Measurements from ENCODE around the gene LRP5.
"Not testable (repeated sequence)": the region's sequence is repeated elsewhere in the genome, so short reads cannot be mapped to it uniquely, and the experiment has no call there.

The LRP5 gene

DNA sequence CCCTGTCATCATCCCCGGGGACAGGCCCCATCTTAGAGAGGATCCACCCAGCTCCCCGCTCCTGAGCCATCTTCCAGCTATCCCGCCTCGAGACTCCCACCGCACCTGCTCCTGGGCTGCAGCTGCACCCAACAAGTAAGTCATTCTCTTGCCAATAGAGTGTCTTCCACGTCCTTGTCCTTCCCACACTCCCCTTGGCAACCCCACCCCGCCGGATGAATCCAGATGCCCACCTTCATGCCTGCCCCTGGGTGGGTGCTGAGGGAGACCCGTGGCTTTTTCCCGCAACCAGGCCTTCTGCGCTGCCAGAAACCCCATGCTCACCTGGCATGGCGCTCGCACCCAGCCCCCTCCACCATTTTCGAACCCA, 29.5 kb upstream of the LRP5 start:
- DNase-seq: no peak

DNA sequence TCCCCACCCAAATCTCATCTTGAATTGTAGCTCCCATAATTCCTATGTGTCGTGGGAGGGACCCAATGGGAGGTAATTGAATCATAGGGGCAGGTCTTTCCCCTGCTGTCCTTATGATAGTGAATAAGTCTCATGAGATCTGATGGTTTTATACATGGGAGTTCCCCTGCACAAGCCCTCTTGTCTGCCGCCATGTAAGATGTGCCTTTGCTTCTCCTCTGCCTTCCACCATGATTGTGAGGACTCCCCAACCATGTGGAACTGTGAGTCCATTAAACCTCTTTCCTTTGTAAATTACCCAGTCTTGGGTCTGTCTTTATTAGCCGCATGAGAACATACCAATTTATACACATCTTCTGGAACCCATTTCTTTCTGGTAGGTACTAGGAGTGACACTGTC, 27.8 kb upstream of the LRP5 start:
- not testable (repeated sequence) for DNase-seq

DNA sequence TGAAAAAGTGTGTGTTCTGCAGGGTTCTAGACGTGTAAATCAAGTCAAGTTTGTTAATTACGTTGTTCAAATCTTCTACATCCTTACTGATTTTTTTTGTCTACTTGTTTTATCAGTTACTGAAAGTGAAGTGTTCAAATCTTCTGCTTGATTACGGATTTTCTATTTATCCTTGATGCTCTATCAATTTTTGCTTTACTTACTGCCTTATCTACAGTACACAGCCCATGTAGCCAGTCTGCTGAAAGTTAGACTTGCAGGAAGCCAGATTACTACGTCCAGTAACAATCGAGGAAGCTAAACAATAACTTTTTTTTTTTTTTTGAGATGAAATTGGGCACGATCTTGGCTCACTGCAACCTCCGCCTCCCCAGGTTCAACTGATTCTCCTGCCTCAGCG, 25.0 kb upstream of the LRP5 start:
- DNase-seq: peak; percentile 67

DNA sequence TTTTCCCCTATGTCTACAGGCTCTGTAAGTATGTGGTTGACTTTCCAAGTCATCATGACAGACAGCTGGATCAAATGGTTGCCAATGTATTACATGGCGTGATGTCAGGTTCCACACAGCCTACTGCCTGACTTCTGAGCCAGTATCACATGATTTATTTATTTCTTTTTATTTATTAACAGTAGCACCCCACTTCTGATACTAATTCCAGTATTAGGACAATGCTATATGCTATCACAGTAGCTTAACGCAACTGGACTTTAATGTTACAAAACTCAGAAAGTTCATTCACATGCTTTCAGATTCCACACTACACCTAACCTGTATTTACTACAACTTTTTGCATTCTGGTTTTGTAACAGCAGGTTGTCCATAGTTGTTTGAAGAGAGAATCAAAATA, 22.9 kb upstream of the LRP5 start:
- no peak for DNase-seq

DNA sequence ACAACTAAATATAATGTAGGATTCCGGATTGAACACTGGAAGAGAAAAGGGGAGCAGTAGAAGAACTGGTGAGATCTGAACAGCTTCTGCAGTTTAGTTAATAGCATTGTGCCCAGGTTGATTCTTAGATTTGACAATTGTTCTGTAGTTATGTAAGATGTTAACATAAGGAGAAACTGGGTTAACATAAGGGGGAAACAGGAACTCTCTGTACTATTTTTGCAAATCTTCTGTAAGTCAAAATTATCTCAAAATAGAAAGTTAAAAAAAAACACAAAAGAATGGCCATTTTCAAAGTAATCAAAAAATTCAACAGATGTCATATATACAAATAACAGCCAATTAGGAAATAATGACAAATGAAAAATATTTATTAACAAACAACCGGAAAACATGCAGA, 18.7 kb upstream of the LRP5 start:
- DNase-seq: no peak

DNA sequence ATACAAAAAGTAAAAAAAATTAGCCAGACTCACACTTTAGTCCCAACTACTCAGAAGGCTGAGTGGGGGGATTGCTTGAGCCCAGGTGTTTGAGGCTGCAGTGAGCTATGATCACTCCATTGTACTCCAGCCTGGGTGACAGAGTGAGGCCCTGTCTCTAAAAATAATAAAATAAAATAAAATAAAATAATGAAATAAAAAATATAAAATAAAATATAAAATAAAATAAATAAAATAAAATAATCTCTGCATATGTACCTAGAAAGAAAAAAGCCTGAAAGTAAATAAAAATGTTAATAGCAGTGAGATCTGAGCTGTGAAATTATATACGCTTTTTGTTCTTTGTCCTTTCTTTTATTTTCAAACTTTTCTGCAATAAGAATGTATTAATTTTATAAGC, 17.1 kb upstream of the LRP5 start:
- DNase-seq: no peak

DNA sequence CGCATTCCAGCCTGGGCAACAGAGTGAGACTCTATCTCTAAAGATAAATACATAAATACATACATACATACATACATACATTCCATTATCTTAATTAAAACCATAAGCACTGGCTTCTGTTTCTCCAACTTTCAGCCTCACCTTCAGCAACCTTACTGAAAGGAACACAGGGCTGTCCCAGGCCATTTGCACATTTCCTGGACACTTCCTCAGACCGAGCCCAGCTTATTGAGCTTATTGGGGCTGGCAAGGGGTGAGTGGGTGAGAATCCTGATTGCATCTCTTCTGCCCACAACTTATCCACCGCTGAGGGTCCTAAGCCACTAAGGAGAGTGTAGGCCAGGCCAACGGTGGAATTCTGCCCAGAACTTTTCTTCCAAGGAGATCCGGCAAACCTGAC, 16.5 kb upstream of the LRP5 start:
- DNase-seq: no peak

DNA sequence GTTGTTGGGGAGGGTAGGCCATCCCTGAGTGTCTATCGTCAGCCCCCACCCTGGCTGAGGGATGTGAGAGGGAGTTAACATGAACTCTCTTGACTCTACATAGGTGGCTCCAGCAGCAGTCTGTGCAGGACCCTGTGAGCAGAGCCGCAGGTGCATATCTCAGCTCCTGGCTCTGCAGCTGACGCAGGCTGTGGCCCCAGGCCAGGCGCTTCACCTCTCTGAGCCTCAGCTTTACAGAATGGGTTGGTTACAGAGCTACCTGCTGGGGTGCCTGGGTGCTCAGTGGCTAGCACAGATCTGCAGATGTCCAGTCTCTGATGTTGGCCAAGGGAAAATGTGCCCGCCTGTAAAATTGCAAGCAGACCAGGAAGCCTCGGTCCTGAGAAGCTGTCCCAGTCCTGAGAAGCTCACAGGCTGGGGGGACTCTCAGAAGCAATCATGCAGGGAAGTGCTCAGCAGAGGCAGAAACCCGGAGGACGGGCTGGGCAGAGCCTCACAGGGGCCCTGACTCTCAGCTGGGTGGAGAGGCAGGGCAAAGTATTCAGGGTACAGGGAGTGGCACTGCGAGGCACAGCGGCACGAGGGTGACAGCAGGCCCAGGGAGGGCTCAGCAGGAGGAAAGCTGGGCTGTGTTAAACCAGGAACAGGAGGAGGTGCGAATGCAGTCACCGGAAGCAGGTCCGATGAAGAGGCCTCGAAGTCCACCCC, 15.9 kb upstream of the LRP5 start:
- DNase-seq: no peak

DNA sequence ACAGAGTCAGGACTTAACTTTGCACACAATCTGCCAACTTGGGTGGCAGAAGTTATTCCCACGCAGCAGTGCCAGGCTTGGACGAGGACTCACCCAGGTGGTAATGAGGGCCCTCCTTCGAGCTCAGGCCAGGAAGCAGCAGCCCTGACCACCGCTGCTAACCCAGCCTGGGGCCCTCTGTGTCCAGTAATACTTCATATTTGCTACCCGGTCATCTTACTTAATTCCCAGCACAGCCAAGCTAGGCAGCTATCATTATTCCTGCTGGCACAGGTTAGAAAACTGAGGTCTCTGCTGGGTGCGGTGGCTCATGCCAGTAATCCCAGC, 15.4 kb upstream of the LRP5 start:
- DNase-seq: no peak

DNA sequence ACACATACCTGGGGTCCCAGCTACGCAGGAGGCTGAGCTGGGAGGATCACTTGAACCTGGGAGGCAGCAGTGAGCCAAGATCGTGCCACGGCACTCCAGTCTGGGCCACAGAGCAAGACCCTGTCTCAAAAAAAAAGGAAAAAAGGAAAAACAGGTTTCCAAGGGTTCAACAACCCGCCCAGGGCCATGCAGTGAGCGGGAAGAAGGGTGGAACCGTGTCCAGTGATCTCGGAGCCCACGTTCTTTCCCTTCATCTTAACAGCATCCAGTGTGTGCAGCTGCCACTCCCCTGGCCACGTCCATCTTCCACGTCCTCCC, 14.9 kb upstream of the LRP5 start:
- DNase-seq: no peak

DNA sequence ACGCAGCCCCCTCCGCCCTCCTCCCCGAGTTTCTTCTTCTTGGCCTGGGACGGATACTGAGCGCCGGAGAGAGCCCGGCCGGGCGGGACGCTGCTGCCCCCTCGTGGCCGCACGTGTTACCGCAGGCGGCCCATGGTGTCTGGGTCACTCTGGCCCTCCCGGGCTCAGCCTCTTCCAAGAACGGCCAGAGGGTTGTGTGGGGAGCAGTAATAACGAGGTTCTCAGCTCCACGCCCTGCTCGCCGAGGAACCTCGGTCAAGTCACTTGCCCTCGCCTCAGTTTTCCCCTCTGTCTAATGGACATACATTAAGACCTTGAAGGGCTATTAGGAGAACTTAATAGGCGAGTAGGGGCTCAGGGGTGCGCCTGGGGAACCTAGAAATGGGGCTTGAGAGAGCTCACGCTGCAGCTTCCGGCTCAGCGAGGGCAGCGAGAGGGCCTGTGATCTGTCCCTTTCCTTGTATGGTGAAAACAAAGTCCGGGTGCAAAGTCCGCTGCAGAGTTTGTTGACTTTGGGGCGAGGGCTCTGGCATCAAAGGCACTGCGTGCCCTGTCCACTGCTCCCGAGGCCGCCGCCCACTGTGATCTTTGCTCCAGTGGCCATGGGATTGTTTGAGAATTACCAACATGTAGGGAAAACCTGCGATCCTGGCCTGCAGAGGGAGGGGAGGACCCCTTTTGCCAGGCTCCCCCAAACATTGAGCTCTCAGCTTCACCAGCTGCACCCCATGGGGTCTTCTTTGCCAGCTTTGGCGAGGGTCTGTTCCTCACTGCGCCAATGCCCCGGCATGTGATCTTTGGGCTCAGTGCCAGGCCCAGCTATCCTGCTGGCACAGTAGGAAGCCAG, 14.4 kb upstream of the LRP5 start:
- DNase-seq: peak; percentile 68

DNA sequence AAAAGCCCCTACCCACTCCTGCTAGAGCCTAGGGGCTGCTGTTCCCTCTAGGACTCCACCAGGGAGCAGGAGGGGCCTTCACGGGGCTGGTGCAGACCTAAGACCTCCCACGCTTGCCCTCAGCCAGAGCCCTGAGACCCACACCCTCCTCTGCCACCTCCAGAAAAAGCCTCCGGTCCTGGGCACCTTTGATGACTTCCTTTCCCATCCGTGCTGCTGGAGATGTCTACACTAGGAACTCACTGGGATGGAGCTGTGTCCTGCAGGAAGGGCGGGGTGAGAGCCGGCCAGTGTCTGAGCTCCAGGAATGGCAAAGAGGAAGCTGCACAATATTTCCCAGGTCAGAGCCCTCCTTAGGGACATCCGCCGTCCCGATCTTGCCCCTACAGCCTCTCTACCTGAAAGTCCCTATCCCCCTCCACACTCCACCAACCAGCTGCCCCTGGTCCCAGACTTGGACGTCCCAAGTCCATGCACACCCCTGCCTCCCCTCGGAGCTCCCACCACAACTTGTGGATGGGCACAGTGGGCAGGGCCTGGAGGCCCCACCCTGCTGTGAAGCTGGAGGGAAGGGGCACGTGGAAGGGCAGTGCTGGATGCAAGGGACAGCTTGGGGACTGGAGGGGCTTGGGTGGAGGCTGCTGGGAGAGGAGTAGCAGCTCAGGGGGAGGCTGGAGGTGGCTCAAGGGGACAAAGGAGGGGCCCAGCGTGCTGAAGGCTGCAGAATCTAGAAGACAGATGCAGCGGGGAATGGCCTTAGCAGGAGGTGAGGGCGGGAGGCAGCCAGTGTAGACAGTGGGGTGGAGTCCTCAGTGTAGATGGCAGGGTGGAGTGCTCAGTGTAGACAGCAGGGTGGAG, 13.5 kb upstream of the LRP5 start:
- no peak for DNase-seq

DNA sequence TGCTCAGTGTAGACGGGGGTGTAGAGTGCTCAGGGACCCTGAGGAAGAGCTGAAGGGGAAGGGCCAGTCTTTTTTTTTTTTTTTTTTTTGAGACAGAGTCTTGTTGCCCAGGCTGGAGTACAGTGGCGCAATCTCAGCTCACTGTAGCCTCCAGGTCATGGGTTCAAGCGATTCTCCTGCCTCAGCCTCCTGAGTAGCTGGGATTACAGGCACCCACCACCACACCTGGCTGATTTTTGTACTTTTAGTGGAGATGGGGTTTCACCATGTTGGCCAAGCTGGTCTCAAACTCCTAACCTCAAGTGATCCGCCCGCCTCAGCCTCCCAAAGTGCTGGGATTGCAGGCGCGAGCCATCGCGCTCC, 12.9 kb upstream of the LRP5 start:
- not testable (repeated sequence) for DNase-seq

DNA sequence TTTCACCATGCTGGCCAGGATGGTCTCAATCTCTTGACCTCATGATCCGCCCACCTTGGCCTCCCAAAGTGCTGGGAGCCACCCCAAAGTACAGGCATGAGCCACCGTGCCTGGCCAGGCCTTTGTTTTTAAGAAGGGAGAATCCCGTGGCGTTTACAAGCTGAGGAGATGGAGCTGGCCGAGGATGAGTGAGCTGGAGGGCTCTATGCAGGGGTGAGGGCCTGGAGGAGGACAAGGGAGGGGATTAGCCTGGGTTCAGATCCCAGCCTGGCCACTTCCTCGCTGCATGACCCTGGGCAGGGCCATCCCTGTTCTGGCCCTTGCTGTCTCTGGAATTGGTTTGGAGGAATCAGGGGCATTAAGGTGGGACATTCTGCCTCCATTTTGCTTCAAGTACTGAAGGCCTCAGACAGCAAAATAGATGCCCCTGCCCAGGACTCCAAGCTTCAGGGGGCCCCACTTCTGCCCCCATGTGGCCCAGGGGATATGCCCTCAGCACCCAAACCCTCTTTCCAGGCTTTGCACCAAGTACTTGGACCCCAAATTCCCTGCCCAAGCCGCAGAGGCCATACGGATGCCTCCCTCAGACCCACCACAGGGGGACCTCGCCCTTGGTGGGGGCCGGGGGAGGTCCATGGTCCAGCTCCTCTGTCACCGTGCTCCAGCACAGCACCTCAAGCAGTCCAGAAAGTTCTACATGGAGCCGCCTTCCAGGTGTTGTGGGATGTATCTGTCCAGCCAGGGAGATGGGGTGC, 12.1 kb upstream of the LRP5 start:
- DNase-seq: no peak

DNA sequence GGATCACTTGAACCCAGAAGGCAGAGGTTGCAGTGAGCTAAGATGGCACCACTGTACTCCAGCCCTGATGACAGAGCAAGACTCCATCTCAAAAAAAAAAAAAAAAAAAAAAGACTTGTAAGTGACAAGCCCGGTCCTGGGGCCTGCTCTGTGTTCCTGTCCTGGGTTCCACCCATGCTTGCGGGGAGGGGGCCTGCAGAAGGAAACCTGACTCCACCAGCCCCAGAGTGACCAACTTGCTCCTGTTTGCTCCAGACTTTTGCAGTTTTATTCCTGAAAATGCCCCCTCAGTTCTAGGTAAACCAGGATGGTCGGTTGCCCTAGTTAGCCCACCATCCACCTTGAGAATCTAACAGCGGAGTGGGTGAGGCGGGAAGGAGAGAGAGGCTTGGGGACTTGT, 10.1 kb upstream of the LRP5 start:
- no peak for DNase-seq

DNA sequence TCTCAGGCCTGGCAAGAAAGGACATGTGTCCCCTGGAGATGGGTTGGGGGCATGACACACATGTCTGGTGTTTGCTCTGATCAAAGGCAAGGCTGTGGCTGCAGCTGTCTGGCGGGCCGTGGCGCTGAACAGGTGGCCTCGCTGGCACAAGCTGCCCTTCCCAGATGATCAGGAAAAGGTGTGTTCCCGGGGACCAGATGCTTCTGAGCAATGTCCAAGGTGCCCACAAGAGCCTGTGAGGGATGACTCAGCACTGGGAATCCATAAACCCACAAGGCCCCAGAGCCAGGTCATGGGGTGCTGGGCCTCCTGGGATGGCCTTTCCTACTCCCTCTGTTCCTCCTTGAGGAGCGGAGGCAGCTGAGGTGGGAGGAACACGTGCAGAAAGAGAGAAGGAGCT, 9.7 kb upstream of the LRP5 start:
- DNase-seq: no peak

DNA sequence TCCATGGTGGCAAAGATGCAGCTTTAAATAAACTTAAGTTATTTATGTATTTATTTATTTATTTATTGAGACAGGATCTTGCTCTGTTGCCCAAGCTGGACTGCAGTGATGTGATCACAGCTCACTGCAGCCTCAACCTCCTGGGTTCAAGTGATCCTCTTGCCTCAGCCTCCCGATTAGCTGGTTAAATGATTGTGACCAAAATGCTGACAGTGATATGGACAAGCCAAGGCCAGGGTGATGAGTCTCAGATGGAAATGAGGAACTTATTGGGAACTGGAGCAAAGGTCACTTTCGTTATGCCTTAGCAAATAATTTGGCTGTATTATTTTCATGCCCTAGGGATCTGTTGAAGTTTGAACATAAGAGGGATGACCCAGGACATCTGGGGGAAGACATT, 9.3 kb upstream of the LRP5 start:
- no peak for DNase-seq

DNA sequence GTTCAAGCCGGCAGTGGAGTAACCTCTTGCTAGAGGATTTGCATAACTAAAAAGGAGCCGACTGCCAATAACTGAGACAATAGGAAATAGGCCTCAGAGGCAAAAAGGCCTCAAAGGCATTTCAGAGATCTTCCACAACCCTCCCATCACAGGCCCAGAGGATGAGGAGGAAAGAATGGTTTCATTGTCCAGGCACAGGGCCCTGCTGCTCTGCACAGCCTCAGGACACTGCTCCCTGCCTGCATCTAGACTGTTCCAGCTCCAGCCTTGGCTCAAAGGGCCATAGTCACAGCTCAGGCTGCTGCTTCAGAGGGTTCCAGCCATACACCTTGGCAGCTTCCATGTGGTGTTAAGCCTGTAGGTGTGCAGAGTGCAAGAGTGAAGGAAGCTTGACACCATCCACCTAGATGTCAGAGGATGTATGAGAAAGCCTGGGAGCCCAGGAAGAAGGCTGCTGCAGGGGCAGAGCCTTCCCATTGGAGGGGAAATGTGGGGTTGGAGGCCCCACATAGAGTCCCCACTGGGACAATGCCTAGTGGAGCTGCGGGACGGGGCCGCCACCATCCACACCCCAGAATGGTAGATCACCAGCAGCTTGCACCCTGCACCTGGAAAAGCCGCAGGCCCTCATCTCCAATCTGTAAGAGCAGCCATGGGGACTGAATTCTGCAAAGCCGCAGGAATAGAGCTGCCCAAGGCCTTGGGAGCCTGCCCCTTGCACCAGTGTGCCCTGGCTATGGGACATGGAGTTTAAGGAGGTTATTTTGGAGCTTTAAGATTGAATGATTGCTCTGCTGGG, 8.2 kb upstream of the LRP5 start:
- DNase-seq: no peak

DNA sequence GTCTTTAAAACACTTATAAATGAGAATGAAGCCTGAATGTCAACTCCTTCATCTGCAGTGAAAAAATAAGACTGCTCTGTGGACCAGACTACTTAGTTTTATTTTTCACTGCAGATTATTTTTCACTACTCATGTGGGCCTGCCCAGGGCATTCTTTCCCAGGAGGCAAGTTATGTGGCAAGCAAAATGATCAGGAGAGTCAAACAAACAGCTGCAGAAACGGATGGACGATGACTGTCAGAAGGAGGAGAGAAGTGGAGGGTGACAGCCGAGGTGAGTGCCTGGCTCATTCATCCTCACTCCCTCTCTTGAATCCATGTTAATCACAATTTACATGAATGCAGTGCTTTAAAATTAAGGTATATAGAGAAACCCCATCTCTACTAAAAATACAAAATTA, 5.8 kb upstream of the LRP5 start:
- DNase-seq: no peak

DNA sequence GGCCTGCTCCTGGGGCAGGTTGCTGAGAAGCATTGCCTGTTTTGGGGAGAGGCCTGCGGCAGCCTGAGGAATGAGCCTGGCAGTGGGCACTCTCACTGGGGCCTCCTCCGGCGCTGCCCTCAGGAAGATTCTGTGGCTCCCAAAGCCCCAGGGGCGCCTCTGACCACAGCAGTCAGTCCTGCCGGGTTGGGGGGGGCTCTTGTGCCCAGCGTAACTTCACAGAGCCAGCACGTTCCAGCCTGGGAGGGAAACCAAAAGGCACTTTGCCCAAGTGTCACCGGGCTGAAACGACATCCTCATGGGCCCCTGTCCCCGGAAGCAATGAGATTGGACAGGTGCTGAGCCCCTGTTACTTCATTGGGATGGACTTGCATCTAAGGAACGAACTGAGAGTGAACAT, 4.3 kb upstream of the LRP5 start:
- DNase-seq: no peak

DNA sequence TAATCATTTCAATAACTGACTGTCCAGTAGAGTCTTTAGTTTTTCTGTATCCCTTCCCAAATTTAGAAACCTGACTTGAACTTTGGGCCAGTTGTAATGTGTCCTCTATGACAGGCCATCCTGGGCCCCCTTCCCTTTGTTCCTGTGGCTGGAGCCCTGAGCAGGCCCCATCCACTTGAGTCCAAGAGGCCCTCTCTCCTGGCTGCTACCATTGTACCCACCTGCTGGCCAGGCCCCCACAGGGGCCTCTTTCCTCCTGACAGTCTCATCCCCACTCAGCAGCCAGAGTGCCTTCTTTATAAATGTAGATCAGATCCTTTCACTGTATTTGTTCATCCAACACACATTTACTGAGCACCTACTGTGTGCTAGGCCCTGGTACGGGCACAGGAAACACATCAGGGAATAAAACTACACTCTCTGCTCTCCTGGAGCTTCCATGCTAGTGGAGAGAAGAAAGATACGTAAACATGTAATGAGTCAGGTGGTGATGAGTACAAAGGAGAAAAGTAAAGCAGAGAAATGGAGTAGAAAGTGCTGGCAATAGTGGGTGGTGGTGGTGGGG, 2.7 kb upstream of the LRP5 start:
- no peak for DNase-seq
